ENCODE data around the gene AAGAB.

DNA sequence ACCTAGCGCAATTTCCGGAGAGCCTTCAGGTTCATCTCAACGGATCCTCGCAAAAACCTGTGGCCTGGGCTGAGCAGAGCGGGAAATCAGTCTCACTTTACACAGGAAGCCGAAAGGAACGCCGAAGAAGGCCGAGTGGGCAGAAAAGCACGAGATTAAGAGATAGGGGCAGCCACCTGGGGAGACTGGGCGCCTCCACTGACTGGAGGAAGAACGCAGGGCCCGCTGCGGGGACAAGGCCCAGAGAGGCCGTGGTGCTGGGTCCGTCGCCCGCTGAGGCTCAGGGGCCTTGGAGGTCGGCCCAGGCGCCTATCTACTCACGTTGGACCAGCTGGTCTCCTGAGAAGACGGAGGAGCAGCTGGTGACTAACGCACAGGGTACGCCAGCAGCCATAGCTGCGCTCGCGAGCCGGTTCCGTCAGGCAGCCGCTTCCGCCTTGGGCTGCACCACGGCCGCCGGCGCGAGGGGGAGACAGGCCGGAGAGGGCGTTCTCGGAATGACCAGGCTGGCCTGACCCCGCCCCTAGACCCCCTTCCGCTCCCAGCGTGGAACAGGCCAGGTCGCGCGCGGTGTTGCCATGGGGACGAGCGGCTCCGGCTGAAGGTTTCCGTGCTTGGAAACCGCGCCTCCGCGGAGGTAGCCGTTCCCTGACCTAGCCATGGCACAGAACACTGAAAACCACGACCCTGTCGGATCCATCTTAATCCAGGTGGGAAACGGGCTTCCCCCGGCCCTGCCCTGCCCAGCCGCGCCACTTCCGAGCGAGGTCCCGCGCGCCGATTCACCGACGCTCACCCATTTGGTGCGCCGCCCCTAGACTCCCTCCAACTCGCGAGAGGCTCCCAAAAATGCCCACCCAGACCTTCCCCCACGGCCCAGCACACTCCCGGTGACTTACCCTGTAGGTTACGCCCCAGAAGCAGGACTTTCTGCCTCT lies at the start of gene AAGAB, which contains the start of gene IQCH:
- TF ChIP-seq, protein P1, sequence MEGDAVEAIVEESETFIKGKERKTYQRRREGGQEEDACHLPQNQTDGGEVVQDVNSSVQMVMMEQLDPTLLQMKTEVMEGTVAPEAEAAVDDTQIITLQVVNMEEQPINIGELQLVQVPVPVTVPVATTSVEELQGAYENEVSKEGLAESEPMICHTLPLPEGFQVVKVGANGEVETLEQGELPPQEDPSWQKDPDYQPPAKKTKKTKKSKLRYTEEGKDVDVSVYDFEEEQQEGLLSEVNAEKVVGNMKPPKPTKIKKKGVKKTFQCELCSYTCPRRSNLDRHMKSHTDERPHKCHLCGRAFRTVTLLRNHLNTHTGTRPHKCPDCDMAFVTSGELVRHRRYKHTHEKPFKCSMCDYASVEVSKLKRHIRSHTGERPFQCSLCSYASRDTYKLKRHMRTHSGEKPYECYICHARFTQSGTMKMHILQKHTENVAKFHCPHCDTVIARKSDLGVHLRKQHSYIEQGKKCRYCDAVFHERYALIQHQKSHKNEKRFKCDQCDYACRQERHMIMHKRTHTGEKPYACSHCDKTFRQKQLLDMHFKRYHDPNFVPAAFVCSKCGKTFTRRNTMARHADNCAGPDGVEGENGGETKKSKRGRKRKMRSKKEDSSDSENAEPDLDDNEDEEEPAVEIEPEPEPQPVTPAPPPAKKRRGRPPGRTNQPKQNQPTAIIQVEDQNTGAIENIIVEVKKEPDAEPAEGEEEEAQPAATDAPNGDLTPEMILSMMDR (conservative IDR thresholded peaks at IDR 0.05 in 1 of 2, IDR thresholded peaks at IDR 0.05 in 1 of 2; ENCODE audit: low read depth in 1 of 2, low read length in 2 of 2), result no peak
- no peak for TF ChIP-seq EZH2 (IDR thresholded peaks at IDR 0.05; ENCODE audit: low read length, missing control alignments)

Data from fibroblast of lung (primary cell).